Mammary epithelial cell (primary cell): ENCODE results near the gene ZCCHC18.

Experiments
- EZH2 ChIP-seq: IDR thresholded peaks from 2 replicates; pipeline ENCODE4 v1.6.1; 2012; ENCODE audit warnings: low read length, inconsistent platforms, borderline replicate concordance
- TF ChIP-seq, protein P1 (sequence below), 2 donors: IDR thresholded peaks in 1 of 2; conservative IDR thresholded peaks in 1 of 2; 2 replicates each; pipeline ENCODE4 v1.5.1; 2011 to 2012; ENCODE audit warnings: inconsistent platforms in 2 of 2, low read length in 2 of 2, mild to moderate bottlenecking in 2 of 2, control low read depth in 1 of 2, low read depth in 1 of 2; ENCODE audit not compliant: insufficient read depth in 1 of 2; ENCODE audit errors: extremely low read depth in 1 of 2

DNA sequence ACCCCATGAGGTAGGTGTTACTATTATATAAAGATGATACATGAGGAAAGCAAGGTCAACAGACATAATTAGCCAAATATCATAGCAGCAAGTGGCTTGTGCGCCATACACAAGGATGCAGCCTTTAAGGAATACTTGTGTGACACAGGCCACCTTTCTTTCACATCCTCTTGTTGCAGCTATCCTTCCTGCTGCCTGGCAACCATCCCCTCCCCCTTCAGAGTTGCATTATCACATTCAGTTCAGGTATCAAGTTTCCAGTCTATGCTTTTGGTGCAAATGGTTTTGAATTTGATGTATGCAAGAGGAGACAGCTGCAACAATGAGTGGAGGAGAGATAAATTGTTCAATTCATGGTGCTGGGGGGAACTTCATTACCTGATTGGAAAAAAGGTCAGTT, 6.4 kb downstream of the ZCCHC18 start:
- TF ChIP-seq, protein P1, sequence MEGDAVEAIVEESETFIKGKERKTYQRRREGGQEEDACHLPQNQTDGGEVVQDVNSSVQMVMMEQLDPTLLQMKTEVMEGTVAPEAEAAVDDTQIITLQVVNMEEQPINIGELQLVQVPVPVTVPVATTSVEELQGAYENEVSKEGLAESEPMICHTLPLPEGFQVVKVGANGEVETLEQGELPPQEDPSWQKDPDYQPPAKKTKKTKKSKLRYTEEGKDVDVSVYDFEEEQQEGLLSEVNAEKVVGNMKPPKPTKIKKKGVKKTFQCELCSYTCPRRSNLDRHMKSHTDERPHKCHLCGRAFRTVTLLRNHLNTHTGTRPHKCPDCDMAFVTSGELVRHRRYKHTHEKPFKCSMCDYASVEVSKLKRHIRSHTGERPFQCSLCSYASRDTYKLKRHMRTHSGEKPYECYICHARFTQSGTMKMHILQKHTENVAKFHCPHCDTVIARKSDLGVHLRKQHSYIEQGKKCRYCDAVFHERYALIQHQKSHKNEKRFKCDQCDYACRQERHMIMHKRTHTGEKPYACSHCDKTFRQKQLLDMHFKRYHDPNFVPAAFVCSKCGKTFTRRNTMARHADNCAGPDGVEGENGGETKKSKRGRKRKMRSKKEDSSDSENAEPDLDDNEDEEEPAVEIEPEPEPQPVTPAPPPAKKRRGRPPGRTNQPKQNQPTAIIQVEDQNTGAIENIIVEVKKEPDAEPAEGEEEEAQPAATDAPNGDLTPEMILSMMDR (conservative IDR thresholded peaks at IDR 0.05 in 1 of 2, IDR thresholded peaks at IDR 0.05 in 1 of 2; ENCODE audit: extremely low read depth in 1 of 2, insufficient read depth in 1 of 2, low read depth in 1 of 2, low read length in 2 of 2): no peak
- TF ChIP-seq EZH2: no peak
